Panc1 (cell line): ENCODE measurements around the gene TTPAL. TPM values are rescaled to one million over a fixed set of nuclear protein-coding genes. Genes with fewer than 3 reads are reported as not detected.

Experiments
- ATAC-seq: fragments of 200-7000 bp; cut with Tn5 transposase; 2 replicates; pipeline ENCODE4 v1.9.1; 2020; ENCODE audit warnings: mild to moderate bottlenecking, moderate library complexity
- BruUV-seq: library from RNA; stranded (reverse); fragments of 400-500 nt; replicated peaks from 2 replicates; lab custom pipeline; 2021; lab: Mats Ljungman, UMichigan
- CTCF ChIA-PET: fragments of 300-600 bp; sonication (Branson Sonifier 250); formaldehyde crosslinking; loops from one replicate; lab custom pipeline; 2022; ENCODE audit warnings: antibody characterized with exemption; lab: Charles Lee
- POLR2A ChIA-PET: fragments of 300-600 bp; sonication (Branson Sonifier 250); formaldehyde crosslinking; loops from one replicate; lab custom pipeline; 2022; ENCODE audit warnings: antibody characterized with exemption; lab: Charles Lee
- DNase-seq: peaks from one replicate; pipeline ENCODE4 v3.0.0-alpha.2; 2010; ENCODE audit warnings: low read depth, low spot score
- H3K27ac ChIP-seq: 2 replicates; pipeline ENCODE4 v1.5.1; 2011; ENCODE audit warnings: mild to moderate bottlenecking, low read length, inconsistent platforms
- H3K27me3 ChIP-seq: fragments of 200-500 bp; sonication (Bioruptor generic); 2 replicates; pipeline ENCODE4 v1.6.0; 2014; ENCODE audit warnings: low read length, inconsistent platforms; ENCODE audit not compliant: control insufficient read depth, insufficient read depth
- H3K36me3 ChIP-seq: fragments of 200-500 bp; sonication (Bioruptor generic); 2 replicates; pipeline ENCODE4 v1.5.1; 2014; ENCODE audit warnings: inconsistent platforms, mild to moderate bottlenecking, low read length, moderate library complexity; ENCODE audit not compliant: control insufficient read depth, insufficient read depth
- H3K4me1 ChIP-seq: 2 replicates; pipeline ENCODE4 v1.5.1; 2011; ENCODE audit warnings: inconsistent platforms, mild to moderate bottlenecking, low read length, moderate library complexity; ENCODE audit not compliant: control insufficient read depth, insufficient read depth
- H3K4me3 ChIP-seq, 2 experiments: 2 replicates each; pipeline ENCODE4 v1.5.1; 2011 to 2012; ENCODE audit warnings: low read depth in 2 of 2, low read length in 2 of 2, mild to moderate bottlenecking in 2 of 2, inconsistent platforms in 1 of 2, moderate library complexity in 1 of 2
- H3K9me3 ChIP-seq: fragments of 200-500 bp; sonication (Bioruptor generic); 2 replicates; pipeline ENCODE4 v1.5.1; 2014; ENCODE audit warnings: low read depth, mild to moderate bottlenecking, inconsistent platforms, low read length, moderate library complexity; ENCODE audit not compliant: control insufficient read depth, insufficient read depth
- POLR2AphosphoS5 ChIP-seq: IDR thresholded peaks from 2 replicates; pipeline ENCODE4 v1.6.1; 2012; ENCODE audit warnings: mild to moderate bottlenecking, low read depth, low read length, moderate library complexity
- SIN3A ChIP-seq: IDR thresholded peaks from 2 replicates; pipeline ENCODE4 v1.6.1; 2012; ENCODE audit warnings: low read depth, mild to moderate bottlenecking, low read length, moderate library complexity, borderline replicate concordance; ENCODE audit not compliant: insufficient read depth
- TCF7L2 ChIP-seq: IDR thresholded peaks from 2 replicates; pipeline ENCODE4 v1.6.1; 2011; ENCODE audit warnings: mild to moderate bottlenecking, low read depth, low read length, inconsistent platforms
- in situ Hi-C: cut with HindIII; loops from 2 replicates; pipeline ENCODE4 v1.10.0; 2016; ENCODE audit warnings: low sequenced_read_pairs, low pct_unique_long_range_greater_than_20kb
- intact Hi-C: fragments of 100-400 bp; cut with micrococcal nuclease; formaldehyde crosslinking; loops from one replicate; pipeline ENCODE4 v1.10.0; 2022; ENCODE audit not compliant: unreplicated experiment
- total RNA-seq: library from RNA; stranded (reverse); gene quantifications from one replicate; pipeline ENCODE4 v1.2.1, GENCODE V29; 2021; ENCODE audit not compliant: unreplicated experiment
- TF ChIP-seq, protein P1 (sequence below): fragments of 450-650 bp; IDR thresholded peaks from 2 replicates; pipeline ENCODE4 v1.5.1; 2017; ENCODE audit warnings: mild to moderate bottlenecking
- TF ChIP-seq, protein P2 (sequence below), 2 experiments: IDR thresholded peaks; 2 replicates each; pipeline ENCODE4 v1.6.1; 2011 to 2012; ENCODE audit warnings: low read depth in 2 of 2, control low read depth in 1 of 2, low read length in 1 of 2, mild to moderate bottlenecking in 1 of 2, moderate library complexity in 1 of 2; ENCODE audit not compliant: insufficient read depth in 1 of 2

The TTPAL gene
- total RNA-seq, 1 experiment from 2014 or later = 37.4 TPM

DNA sequence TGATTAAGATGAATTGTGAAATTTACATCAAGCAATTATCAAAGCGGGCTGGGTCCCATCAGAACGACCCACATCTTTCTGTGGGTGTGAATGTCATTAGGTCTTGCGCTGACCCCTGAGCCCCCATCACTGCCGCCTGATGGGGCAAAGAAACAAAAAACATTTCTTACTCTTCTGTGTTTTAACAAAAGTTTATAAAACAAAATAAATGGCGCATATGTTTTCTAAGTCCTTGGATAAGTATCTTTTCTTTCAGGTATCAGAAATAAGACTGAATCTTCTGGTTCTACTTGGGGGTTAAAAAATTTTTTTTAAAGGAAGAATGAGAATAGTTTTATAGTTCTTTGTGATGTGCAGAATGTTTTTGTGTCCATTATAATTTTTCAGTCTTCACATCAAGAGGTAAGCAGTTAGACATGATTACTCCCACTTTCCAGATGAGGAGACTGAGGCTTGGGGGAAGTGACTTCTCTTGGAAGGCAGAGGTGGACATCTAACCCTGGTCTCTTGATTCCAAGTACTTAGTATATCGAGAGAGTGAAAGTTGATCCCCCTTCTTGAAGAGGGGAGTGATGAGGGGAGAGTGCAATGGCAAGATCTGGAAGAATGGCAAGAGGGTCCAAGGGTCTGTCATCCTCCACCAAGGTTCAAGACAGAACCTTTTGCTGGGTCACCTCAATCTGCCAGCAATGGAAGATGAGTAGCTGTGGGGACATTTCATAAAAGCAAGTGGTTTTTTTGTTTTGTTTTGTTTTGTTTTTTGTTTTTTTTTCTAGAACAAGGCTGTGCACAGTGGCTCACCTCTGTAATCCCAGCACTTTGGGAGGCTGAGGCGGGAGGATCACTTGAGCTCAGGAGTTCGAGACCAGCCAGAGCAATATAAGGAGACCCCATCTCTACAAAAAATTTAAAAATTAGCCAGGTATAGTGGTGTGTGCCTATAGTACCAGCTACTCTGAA, 42.8 kb upstream of the TTPAL start:
- ChIA-PET CTCF (no interaction called here), POLR2A (no interaction called here)
- no peak for DNase-seq
- in situ Hi-C loops = no loop called here
- H3K9me3 ChIP-seq = no peaks in the 10 kb centered on the region
- H3K27ac ChIP-seq = no peak overlapping the region
- no peaks in the 10 kb centered on the region; the same call in none of the 2 replicates for H3K27me3 ChIP-seq
- H3K4me3 ChIP-seq = no peak overlapping the region
- no TSS peak for BruUV-seq
- intact Hi-C loops = no loop called here
- TF ChIP-seq SIN3A = no peak
- ATAC-seq = no peak
- H3K4me1 ChIP-seq = no peaks in the 10 kb centered on the region
- H3K36me3 ChIP-seq = no peaks in the 10 kb centered on the region

GRCh38 chr20:44433751-44434538, 41.7 kb upstream of the TTPAL start:
- ATAC-seq (no peak), DNase-seq (no peak)
- in situ Hi-C loops = no loop called here
- no TSS peak for BruUV-seq
- no peaks in the 10 kb centered on the region; the same call in none of the 2 replicates for H3K27me3 ChIP-seq
- no peak overlapping the region for H3K27ac ChIP-seq
- no peaks in the 10 kb centered on the region for H3K36me3 ChIP-seq
- TF ChIP-seq, protein P1, sequence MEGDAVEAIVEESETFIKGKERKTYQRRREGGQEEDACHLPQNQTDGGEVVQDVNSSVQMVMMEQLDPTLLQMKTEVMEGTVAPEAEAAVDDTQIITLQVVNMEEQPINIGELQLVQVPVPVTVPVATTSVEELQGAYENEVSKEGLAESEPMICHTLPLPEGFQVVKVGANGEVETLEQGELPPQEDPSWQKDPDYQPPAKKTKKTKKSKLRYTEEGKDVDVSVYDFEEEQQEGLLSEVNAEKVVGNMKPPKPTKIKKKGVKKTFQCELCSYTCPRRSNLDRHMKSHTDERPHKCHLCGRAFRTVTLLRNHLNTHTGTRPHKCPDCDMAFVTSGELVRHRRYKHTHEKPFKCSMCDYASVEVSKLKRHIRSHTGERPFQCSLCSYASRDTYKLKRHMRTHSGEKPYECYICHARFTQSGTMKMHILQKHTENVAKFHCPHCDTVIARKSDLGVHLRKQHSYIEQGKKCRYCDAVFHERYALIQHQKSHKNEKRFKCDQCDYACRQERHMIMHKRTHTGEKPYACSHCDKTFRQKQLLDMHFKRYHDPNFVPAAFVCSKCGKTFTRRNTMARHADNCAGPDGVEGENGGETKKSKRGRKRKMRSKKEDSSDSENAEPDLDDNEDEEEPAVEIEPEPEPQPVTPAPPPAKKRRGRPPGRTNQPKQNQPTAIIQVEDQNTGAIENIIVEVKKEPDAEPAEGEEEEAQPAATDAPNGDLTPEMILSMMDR = no peak
- TF ChIP-seq, protein P2, sequence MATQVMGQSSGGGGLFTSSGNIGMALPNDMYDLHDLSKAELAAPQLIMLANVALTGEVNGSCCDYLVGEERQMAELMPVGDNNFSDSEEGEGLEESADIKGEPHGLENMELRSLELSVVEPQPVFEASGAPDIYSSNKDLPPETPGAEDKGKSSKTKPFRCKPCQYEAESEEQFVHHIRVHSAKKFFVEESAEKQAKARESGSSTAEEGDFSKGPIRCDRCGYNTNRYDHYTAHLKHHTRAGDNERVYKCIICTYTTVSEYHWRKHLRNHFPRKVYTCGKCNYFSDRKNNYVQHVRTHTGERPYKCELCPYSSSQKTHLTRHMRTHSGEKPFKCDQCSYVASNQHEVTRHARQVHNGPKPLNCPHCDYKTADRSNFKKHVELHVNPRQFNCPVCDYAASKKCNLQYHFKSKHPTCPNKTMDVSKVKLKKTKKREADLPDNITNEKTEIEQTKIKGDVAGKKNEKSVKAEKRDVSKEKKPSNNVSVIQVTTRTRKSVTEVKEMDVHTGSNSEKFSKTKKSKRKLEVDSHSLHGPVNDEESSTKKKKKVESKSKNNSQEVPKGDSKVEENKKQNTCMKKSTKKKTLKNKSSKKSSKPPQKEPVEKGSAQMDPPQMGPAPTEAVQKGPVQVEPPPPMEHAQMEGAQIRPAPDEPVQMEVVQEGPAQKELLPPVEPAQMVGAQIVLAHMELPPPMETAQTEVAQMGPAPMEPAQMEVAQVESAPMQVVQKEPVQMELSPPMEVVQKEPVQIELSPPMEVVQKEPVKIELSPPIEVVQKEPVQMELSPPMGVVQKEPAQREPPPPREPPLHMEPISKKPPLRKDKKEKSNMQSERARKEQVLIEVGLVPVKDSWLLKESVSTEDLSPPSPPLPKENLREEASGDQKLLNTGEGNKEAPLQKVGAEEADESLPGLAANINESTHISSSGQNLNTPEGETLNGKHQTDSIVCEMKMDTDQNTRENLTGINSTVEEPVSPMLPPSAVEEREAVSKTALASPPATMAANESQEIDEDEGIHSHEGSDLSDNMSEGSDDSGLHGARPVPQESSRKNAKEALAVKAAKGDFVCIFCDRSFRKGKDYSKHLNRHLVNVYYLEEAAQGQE (IDR thresholded peaks at IDR 0.05; ENCODE audit: insufficient read depth in 1 of 2, low read depth in 2 of 2, low read length in 1 of 2) = no peak
- TF ChIP-seq SIN3A (no peak), POLR2AphosphoS5 (no peak), TCF7L2 (no peak)
- H3K4me1 ChIP-seq = no peaks in the 10 kb centered on the region
- intact Hi-C loops = no loop called here
- ChIA-PET CTCF (no interaction called here), POLR2A (no interaction called here)
- no peak overlapping the region for H3K4me3 ChIP-seq
- no peaks in the 10 kb centered on the region for H3K9me3 ChIP-seq
